Measurements from ENCODE around the gene TFCP2L1. TPM values are rescaled to one million over a fixed set of nuclear protein-coding genes. Genes with fewer than 3 reads are reported as not detected.
A peak's percentile ranks its signal among the peaks of the same experiment; 100 is the strongest.

The TFCP2L1 gene
- total RNA-seq, 1 donor from 2014 or later = 0.30 TPM

- intact Hi-C loops (cut with DNase I) = no loop called here
- DNase-seq (ENCODE audit: missing footprints) (no peak), ATAC-seq (no peak)
These were observed 36.1 kb downstream of the TFCP2L1 start for GRCh38 chr2:121248766-121249343.

- DNase-seq (ENCODE audit: missing footprints) = no peak
- no peak for ATAC-seq
- intact Hi-C loops (cut with DNase I) = no loop called here
These were observed 37.0 kb downstream of the TFCP2L1 start for GRCh38 chr2:121247971-121248370.

- DNase-seq (ENCODE audit: missing footprints) (no peak), ATAC-seq (no peak)
- intact Hi-C loops (cut with DNase I) = no loop called here
These were observed 37.5 kb downstream of the TFCP2L1 start for GRCh38 chr2:121247534-121247933.

- DNase-seq (ENCODE audit: missing footprints) (no peak), ATAC-seq (no peak)
- intact Hi-C loops (cut with DNase I) = no loop called here
These were observed 38.2 kb downstream of the TFCP2L1 start for GRCh38 chr2:121246704-121247255.

- DNase-seq (ENCODE audit: missing footprints) = no peak
- intact Hi-C loops (cut with DNase I) = no loop called here
- ATAC-seq = no peak
These were observed 39.1 kb downstream of the TFCP2L1 start for GRCh38 chr2:121245913-121246312.

- no peak for ATAC-seq
- no peak for DNase-seq (ENCODE audit: missing footprints)
- intact Hi-C loops (cut with DNase I) = no loop called here
These were observed 39.7 kb downstream of the TFCP2L1 start for GRCh38 chr2:121245120-121245820.

- DNase-seq (ENCODE audit: missing footprints) (no peak), ATAC-seq (no peak)
- intact Hi-C loops (cut with DNase I) = no loop called here
These were observed 40.4 kb downstream of the TFCP2L1 start for GRCh38 chr2:121244616-121245015.

- ATAC-seq (no peak), DNase-seq (ENCODE audit: missing footprints) (no peak)
- intact Hi-C loops (cut with DNase I) = no loop called here
These were observed 41.1 kb downstream of the TFCP2L1 start for GRCh38 chr2:121243821-121244460.

- ATAC-seq = no peak
- intact Hi-C loops (cut with DNase I) = no loop called here
- DNase-seq (ENCODE audit: missing footprints) = no peak
These were observed 42.0 kb downstream of the TFCP2L1 start for GRCh38 chr2:121242976-121243375.

- intact Hi-C loops (cut with DNase I) = no loop called here
- DNase-seq (ENCODE audit: missing footprints) (no peak), ATAC-seq (no peak)
These were observed 42.7 kb downstream of the TFCP2L1 start for GRCh38 chr2:121242175-121242875.

GRCh38 chr2:121241466-121241865 lies 43.5 kb downstream of the TFCP2L1 start:
- no peak for DNase-seq (ENCODE audit: missing footprints)
- intact Hi-C loops (cut with DNase I) = no loop called here
- no peak for ATAC-seq

- intact Hi-C loops (cut with DNase I) = no loop called here
- ATAC-seq (no peak), DNase-seq (ENCODE audit: missing footprints) (no peak)
These were observed 44.6 kb downstream of the TFCP2L1 start for GRCh38 chr2:121240436-121240835.

- no peak for ATAC-seq
- intact Hi-C loops (cut with DNase I) = no loop called here
- no peak for DNase-seq (ENCODE audit: missing footprints)
These were observed 45.0 kb downstream of the TFCP2L1 start for GRCh38 chr2:121239969-121240368.

- DNase-seq (ENCODE audit: missing footprints) (no peak), ATAC-seq (no peak)
- intact Hi-C loops (cut with DNase I) = no loop called here
These were observed 45.5 kb downstream of the TFCP2L1 start for GRCh38 chr2:121239471-121239870.

GRCh38 chr2:121238828-121239227 lies 46.2 kb downstream of the TFCP2L1 start:
- ATAC-seq (no peak), DNase-seq (ENCODE audit: missing footprints) (no peak)

GRCh38 chr2:121237980-121238665 lies 46.9 kb downstream of the TFCP2L1 start:
- no peak for ATAC-seq
- DNase-seq (ENCODE audit: missing footprints) = no peak
- intact Hi-C loops (cut with DNase I) = no loop called here

More at GRCh38 chr2:121238828-121239227, 46.2 kb downstream of the TFCP2L1 start:
- intact Hi-C loops (cut with DNase I) = no loop called here

- intact Hi-C loops (cut with DNase I) = no loop called here
- ATAC-seq (peak; percentile 23), DNase-seq (ENCODE audit: missing footprints) (no peak)
These were observed 47.5 kb downstream of the TFCP2L1 start for GRCh38 chr2:121237336-121237979.

GRCh38 chr2:121236650-121237180 lies 48.3 kb downstream of the TFCP2L1 start:
- ATAC-seq = no peak

More at GRCh38 chr2:121236650-121237180, 48.3 kb downstream of the TFCP2L1 start:
- intact Hi-C loops (cut with DNase I) = no loop called here
- DNase-seq (ENCODE audit: missing footprints) = no peak
